ENCODE data around the gene NPPA. TPM values are rescaled to one million over a fixed set of nuclear protein-coding genes. Genes with fewer than 3 reads are reported as not detected.
A peak's percentile ranks its signal among the peaks of the same experiment; 100 is the strongest.

Gene NPPA
- total and polyA plus RNA-seq, 9 of the 15 experiments (the other 6 are each of a cell fraction or from before 2014, with no cell fraction given), result not detected

DNA sequence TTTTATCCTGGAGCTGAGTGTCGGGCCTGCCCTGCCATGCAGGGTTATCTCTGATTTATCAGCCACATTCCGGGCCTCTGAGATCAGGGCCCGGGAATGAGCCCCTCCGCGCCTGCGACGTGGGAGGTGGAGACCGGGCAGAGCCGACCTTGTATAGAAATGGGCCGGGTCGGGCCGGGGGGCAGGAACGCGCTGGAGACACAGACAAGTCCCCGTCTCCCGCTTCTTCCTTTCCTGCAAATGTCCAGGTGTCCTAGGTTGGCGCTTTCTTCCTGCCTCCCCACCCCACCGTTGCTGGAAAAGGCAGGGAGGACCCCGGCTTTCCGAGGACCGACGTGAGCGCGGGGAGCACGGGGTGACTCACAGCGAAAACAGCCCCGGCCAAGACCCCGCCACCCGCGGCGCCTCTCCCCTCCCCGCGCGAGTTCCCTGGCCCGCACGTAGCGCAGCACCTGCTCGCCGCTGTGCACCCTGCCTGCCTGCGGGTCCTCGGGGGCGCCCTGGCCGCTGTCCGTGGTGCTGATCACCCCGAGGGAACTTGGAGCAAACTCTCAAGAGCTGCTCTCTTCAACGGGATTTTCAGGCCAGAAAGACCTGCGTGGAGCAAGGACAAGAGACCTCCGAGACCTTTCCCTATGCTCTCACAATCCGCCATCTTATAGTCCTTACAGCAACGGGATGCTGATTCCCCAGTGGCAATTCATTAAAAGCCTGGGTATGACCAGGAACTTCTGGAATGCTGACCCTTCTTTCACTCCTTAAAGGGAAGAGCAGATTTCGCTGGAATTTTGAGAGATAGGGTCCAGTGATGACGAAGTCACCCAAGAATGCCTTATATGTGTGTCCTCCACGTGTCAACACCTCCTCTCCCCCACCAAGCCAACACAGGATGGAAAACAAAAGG lies 11.6 kb upstream of the NPPA start (continued):
- TF ChIP-seq ZNF274 (IDR thresholded peaks at IDR 0.05; ENCODE audit: borderline replicate concordance, low read depth, low read length) (no peak), ZNF121 (CRISPR knock-in tag; conservative IDR thresholded peaks at IDR 0.05) (no peak), ZBTB40 (IDR thresholded peaks at IDR 0.05) (peak; percentile 50; the same call in 1 of the 2 replicates), ZBTB40 (CRISPR knock-in tag; IDR thresholded peaks at IDR 0.05) (peak; percentile 67), NBN (IDR thresholded peaks at IDR 0.05; ENCODE audit: low read depth) (no peak), THRA (IDR thresholded peaks at IDR 0.05) (no peak), TCF7 (IDR thresholded peaks at IDR 0.05; ENCODE audit: borderline replicate concordance) (no peak), ZNF778 (CRISPR knock-in tag; IDR thresholded peaks at IDR 0.05) (no peak), GATAD2A (IDR thresholded peaks at IDR 0.05) (no peak), TAL1 (IDR thresholded peaks at IDR 0.05) (no peak), ZNF12 (CRISPR knock-in tag; IDR thresholded peaks at IDR 0.05) (peak; percentile 89), STAG1 (CRISPR knock-in tag; IDR thresholded peaks at IDR 0.05; ENCODE audit: borderline replicate concordance) (no peak; the same call in 1 of the 2 replicates), NEUROD1 (IDR thresholded peaks at IDR 0.05; ENCODE audit: borderline replicate concordance, low read depth, low read length, partially characterized antibody) (no peak)
- TF ChIP-seq, protein P1, sequence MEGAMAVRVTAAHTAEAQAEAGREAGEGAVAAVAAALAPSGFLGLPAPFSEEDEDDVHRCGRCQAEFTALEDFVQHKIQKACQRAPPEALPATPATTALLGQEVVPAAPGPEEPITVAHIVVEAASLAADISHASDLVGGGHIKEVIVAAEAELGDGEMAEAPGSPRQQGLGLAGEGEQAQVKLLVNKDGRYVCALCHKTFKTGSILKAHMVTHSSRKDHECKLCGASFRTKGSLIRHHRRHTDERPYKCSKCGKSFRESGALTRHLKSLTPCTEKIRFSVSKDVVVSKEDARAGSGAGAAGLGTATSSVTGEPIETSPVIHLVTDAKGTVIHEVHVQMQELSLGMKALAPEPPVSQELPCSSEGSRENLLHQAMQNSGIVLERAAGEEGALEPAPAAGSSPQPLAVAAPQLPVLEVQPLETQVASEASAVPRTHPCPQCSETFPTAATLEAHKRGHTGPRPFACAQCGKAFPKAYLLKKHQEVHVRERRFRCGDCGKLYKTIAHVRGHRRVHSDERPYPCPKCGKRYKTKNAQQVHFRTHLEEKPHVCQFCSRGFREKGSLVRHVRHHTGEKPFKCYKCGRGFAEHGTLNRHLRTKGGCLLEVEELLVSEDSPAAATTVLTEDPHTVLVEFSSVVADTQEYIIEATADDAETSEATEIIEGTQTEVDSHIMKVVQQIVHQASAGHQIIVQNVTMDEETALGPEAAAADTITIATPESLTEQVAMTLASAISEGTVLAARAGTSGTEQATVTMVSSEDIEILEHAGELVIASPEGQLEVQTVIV (CRISPR knock-in tag; IDR thresholded peaks at IDR 0.05; ENCODE audit: borderline replicate concordance), result no peak

Data from K562 (cell line).